ENCODE results near the gene FLNB. TPM values are rescaled to one million over a fixed set of nuclear protein-coding genes. Genes with fewer than 3 reads are reported as not detected.

FLNB gene
- total and polyA plus RNA-seq, 10 of the 15 experiments (the other 5 are each of a cell fraction or from before 2014, with no cell fraction given): 13.6 to 51.8 (median 26.4) TPM

DNA sequence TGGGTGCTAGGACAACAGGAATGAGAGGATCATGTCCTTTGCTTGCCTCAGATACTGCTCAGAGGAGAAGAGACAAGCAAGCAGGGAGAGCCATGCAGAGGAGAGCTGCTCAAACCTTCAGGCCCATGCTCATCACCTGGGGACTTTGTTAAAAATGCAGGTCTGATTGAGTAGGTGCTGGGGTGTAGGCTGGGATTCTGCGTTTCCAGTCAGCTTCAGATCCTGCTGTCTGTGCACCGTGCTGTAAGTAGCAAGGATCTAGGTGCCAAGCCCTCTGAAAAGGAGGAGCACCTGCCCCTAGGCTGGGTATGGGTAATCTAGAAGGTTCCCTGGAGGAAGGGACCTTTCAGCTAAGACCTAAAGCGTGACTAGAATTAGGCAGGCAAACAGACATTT, 7.3 kb downstream of the FLNB start:
- ChIA-PET SMC1A (ENCODE audit: uncharacterized antibody, unreplicated experiment) (interaction anchor here (4.0 to 9.7 kb wide), 3 partner anchors 8 to 96 kb away, joined by 18 to 135 read pairs (median 34); no protein-coding TSS in a partner anchor), CTCF (interaction anchor here (0.6 to 9.0 kb wide), 4 partner anchors 5 to 112 kb away, joined by 3 to 88 read pairs (median 4); no protein-coding TSS in a partner anchor), POLR2A (interaction anchor here (0.6 to 1.1 kb wide), 2 partner anchors 12 to 1217 kb away, joined by 3 to 4 read pairs; no protein-coding TSS in a partner anchor), RAD21 (ENCODE audit: unreplicated experiment) (interaction anchor here (1.6 to 8.9 kb wide), 2 partner anchors 9 to 101 kb away, joined by 3 to 110 read pairs; no protein-coding TSS in a partner anchor)
- WGBS (ENCODE audit: insufficient coverage, insufficient replicate concordance, low lambda C conversion rate, missing lambda C conversion rate): 97% methylated on average over 3 of the region's 3 CpGs
- DNase-seq (ENCODE audit: low read depth, low spot score) (no peak), FAIRE-seq (no peak), ATAC-seq (no peak)
- no peak overlapping the region for H3K27ac ChIP-seq (ENCODE audit: control insufficient read depth, insufficient read depth)
- H3K9me3 ChIP-seq (replicated peaks; ENCODE audit: control insufficient read depth, insufficient read depth, low read length): no peaks in the 10 kb centered on the region
- no peak for TF ChIP-seq ZNF622 (IDR thresholded peaks at IDR 0.05)
- no peaks in the 10 kb centered on the region for H4K20me1 ChIP-seq (ENCODE audit: control insufficient read depth, insufficient read depth)
- H2AFZ ChIP-seq (ENCODE audit: control insufficient read depth, low read depth, low read length): no peak overlapping the region
- no peak overlapping the region for H3K9ac ChIP-seq (ENCODE audit: control insufficient read depth, insufficient read depth, low read length)
- no TSS peak for BruUV-seq (replicated peaks)
- intact Hi-C loops (cut with micrococcal nuclease; ENCODE audit: unreplicated experiment) (no loop called here), in situ Hi-C loops (cut with MboI) (no loop called here)
- H3K4me2 ChIP-seq (ENCODE audit: control insufficient read depth, insufficient read depth): no peak overlapping the region
- no peak overlapping the region for H3K4me3 ChIP-seq
- H3K36me3 ChIP-seq (ENCODE audit: control insufficient read depth in 2 of 2, insufficient read depth in 2 of 2, low read length in 1 of 2): no peaks in the 10 kb centered on the region; a peak in 1 of 4 replicates
- peaks cover 6% of the 10 kb centered on the region for H3K79me2 ChIP-seq (ENCODE audit: control insufficient read depth, insufficient read depth, low read length)
- H3K4me1 ChIP-seq (ENCODE audit: control insufficient read depth, insufficient read depth, low read length): peaks cover 26% of the 10 kb centered on the region
- H3K27me3 ChIP-seq (replicated peaks in 1 of 2; ENCODE audit: control insufficient read depth in 2 of 2, insufficient read depth in 2 of 2, low read length in 1 of 2): no peaks in the 10 kb centered on the region

DNA sequence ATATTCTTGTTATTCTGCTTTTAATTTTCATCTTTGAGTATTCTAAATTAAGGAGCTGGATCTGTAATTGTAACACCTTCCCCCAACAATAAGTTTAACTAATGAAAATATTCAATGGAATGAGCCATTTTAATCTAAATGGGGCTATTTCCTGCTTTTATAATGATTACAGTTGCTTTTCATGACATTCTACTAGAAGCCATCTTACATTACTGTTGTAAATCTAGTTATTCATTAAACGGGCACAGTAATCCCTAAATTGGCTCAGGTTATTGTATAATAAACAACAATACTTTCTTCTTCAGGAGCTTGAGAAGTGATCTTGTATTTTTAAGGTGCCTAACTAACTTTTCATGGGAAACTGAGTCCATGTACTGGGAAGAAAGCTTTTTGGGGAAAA, 8.5 kb downstream of the FLNB start:
- Histone ChIP-seq H3K9me3 (replicated peaks; ENCODE audit: control insufficient read depth, insufficient read depth, low read length) (no peaks in the 10 kb centered on the region), H4K20me1 (ENCODE audit: control insufficient read depth, insufficient read depth) (no peaks in the 10 kb centered on the region), H3K9ac (ENCODE audit: control insufficient read depth, insufficient read depth, low read length) (no peak overlapping the region), H3K27ac (ENCODE audit: control insufficient read depth, insufficient read depth) (no peak overlapping the region), H3K79me2 (ENCODE audit: control insufficient read depth, insufficient read depth, low read length) (peaks cover 2% of the 10 kb centered on the region), H3K27me3 (replicated peaks in 1 of 2; ENCODE audit: control insufficient read depth in 2 of 2, insufficient read depth in 2 of 2, low read length in 1 of 2) (no peaks in the 10 kb centered on the region), H3K4me3 (no peak overlapping the region), H3K4me1 (ENCODE audit: control insufficient read depth, insufficient read depth, low read length) (peaks cover 19% of the 10 kb centered on the region), H2AFZ (ENCODE audit: control insufficient read depth, low read depth, low read length) (no peak overlapping the region), H3K4me2 (ENCODE audit: control insufficient read depth, insufficient read depth) (no peak overlapping the region), H3K36me3 (ENCODE audit: control insufficient read depth in 2 of 2, insufficient read depth in 2 of 2, low read length in 1 of 2) (no peaks in the 10 kb centered on the region; a peak in 1 of 4 replicates)
- BruUV-seq (replicated peaks): no TSS peak
- ChIA-PET SMC1A (ENCODE audit: uncharacterized antibody, unreplicated experiment) (interaction anchor here (1.0 to 7.2 kb wide), 10 partner anchors 8 to 345 kb away, joined by 3 to 45 read pairs (median 4); partner anchors contain the start of gene FLNB), RAD21 (ENCODE audit: unreplicated experiment) (interaction anchor here (1.1 to 4.1 kb wide), 3 partner anchors 8 to 100 kb away, joined by 3 to 25 read pairs (median 3); no protein-coding TSS in a partner anchor), POLR2A (interaction anchor here (1.1 to 7.8 kb wide), 3 partner anchors 18 to 28 kb away, joined by 4 to 75 read pairs (median 9); no protein-coding TSS in a partner anchor), CTCF (interaction anchor here (0.6 to 9.5 kb wide), 6 partner anchors 5 to 1427 kb away, joined by 3 to 88 read pairs (median 4); partner anchors contain the start of gene FLNB)
- DNase-seq (ENCODE audit: low read depth, low spot score): no peak
- in situ Hi-C loops (cut with MboI): no loop called here
- intact Hi-C loops (cut with micrococcal nuclease; ENCODE audit: unreplicated experiment): no loop called here
- ATAC-seq: no peak
- 93% methylated on average over 1 of the region's 1 CpG for WGBS (ENCODE audit: insufficient coverage, insufficient replicate concordance, low lambda C conversion rate, missing lambda C conversion rate)
- no peak for FAIRE-seq
- no peak for TF ChIP-seq SUPT20H (IDR thresholded peaks at IDR 0.05; ENCODE audit: borderline replicate concordance, control insufficient read depth, low read depth, low read length)
- TF ChIP-seq EED (IDR thresholded peaks at IDR 0.05; ENCODE audit: low read depth): no peak
- TF ChIP-seq RB1 (IDR thresholded peaks at IDR 0.05; ENCODE audit: borderline replicate concordance): no peak
- TF ChIP-seq NR2C1 (IDR thresholded peaks at IDR 0.05): no peak
- no peak for TF ChIP-seq EGR1 (IDR thresholded peaks at IDR 0.05; ENCODE audit: borderline replicate concordance in 1 of 2, low read depth in 2 of 2, low read length in 2 of 2)
- TF ChIP-seq IKZF1 (conservative IDR thresholded peaks at IDR 0.05): no peak
- TF ChIP-seq CHD2 (IDR thresholded peaks at IDR 0.05; ENCODE audit: borderline replicate concordance, low read depth, low read length): no peak
- TF ChIP-seq POLR2AphosphoS5 (IDR thresholded peaks at IDR 0.05; ENCODE audit: low read length): no peak
- no peak for TF ChIP-seq PAX5 (IDR thresholded peaks at IDR 0.05; ENCODE audit: borderline replicate concordance, low read depth, low read length)
- no peak for TF ChIP-seq SIN3A (IDR thresholded peaks at IDR 0.05; ENCODE audit: low read depth, low read length)
- TF ChIP-seq RUNX3 (IDR thresholded peaks at IDR 0.05; ENCODE audit: low read length): no peak

All from GM12878 (cell line).